ENCODE results near the gene CHRNE.

The CHRNE gene

GRCh38 chr17:4945944-4946280 is 43.0 kb upstream of the CHRNE start:
- no peak overlapping the region for H3K27ac ChIP-seq
- no peaks in the 10 kb centered on the region for H3K27me3 ChIP-seq (ENCODE audit: insufficient read depth, low read depth, severe bottlenecking)
- no peak overlapping the region for H3K4me3 ChIP-seq (ENCODE audit: low read depth, low read length)
- DNase-seq = no peak
- peaks cover 65% of the 10 kb centered on the region for H3K36me3 ChIP-seq
- no peak for TF ChIP-seq CTCF (IDR thresholded peaks at IDR 0.05; ENCODE audit: low read depth, low read length)
- no peaks in the 10 kb centered on the region for H3K9me3 ChIP-seq (ENCODE audit: severe bottlenecking)

- no peak overlapping the region for H3K4me3 ChIP-seq (ENCODE audit: low read depth, low read length)
- no peak for TF ChIP-seq CTCF (IDR thresholded peaks at IDR 0.05; ENCODE audit: low read depth, low read length)
- H3K27me3 ChIP-seq (ENCODE audit: insufficient read depth, low read depth, severe bottlenecking) = no peaks in the 10 kb centered on the region
- peaks cover 65% of the 10 kb centered on the region for H3K36me3 ChIP-seq
- peak; percentile 50 for DNase-seq
- no peak overlapping the region for H3K27ac ChIP-seq
- H3K9me3 ChIP-seq (ENCODE audit: severe bottlenecking) = no peaks in the 10 kb centered on the region
Measured at GRCh38 chr17:4945176-4945943, 42.5 kb upstream of the CHRNE start.

GRCh38 chr17:4944554-4945175 is 41.8 kb upstream of the CHRNE start:
- H3K27ac ChIP-seq = no peak overlapping the region
- no peaks in the 10 kb centered on the region for H3K27me3 ChIP-seq (ENCODE audit: insufficient read depth, low read depth, severe bottlenecking)
- no peak overlapping the region for H3K4me3 ChIP-seq (ENCODE audit: low read depth, low read length)
- H3K9me3 ChIP-seq (ENCODE audit: severe bottlenecking) = no peaks in the 10 kb centered on the region
- peaks cover 65% of the 10 kb centered on the region for H3K36me3 ChIP-seq
- no peak for DNase-seq
- no peak for TF ChIP-seq CTCF (IDR thresholded peaks at IDR 0.05; ENCODE audit: low read depth, low read length)

- TF ChIP-seq CTCF (IDR thresholded peaks at IDR 0.05; ENCODE audit: low read depth, low read length) = no peak
- no peak for DNase-seq
- Histone ChIP-seq H3K27me3 (ENCODE audit: insufficient read depth, low read depth, severe bottlenecking) (no peaks in the 10 kb centered on the region), H3K4me3 (ENCODE audit: low read depth, low read length) (no peak overlapping the region), H3K27ac (no peak overlapping the region), H3K9me3 (ENCODE audit: severe bottlenecking) (no peaks in the 10 kb centered on the region), H3K36me3 (peaks cover 65% of the 10 kb centered on the region)
Measured at GRCh38 chr17:4944163-4944553, 41.3 kb upstream of the CHRNE start.

GRCh38 chr17:4942760-4943508 is 40.0 kb upstream of the CHRNE start:
- Histone ChIP-seq H3K36me3 (peaks cover 70% of the 10 kb centered on the region), H3K27ac (no peak overlapping the region), H3K4me3 (ENCODE audit: low read depth, low read length) (no peak overlapping the region), H3K27me3 (ENCODE audit: insufficient read depth, low read depth, severe bottlenecking) (no peaks in the 10 kb centered on the region), H3K9me3 (ENCODE audit: severe bottlenecking) (no peaks in the 10 kb centered on the region)
- no peak for DNase-seq
- no peak for TF ChIP-seq CTCF (IDR thresholded peaks at IDR 0.05; ENCODE audit: low read depth, low read length)
